Rectal smooth muscle tissue (tissue), 1 donor: ENCODE results near the gene BCAR3.

Source experiments
- H3K27ac ChIP-seq: one replicate; pipeline ENCODE4 v1.7.0; 2013; ENCODE audit warnings: low read depth, low read length, inconsistent platforms
- H3K27me3 ChIP-seq: one replicate; pipeline ENCODE4 v1.7.0; 2013; ENCODE audit warnings: low read length; ENCODE audit not compliant: control insufficient read depth, insufficient read depth
- H3K36me3 ChIP-seq: one replicate; pipeline ENCODE4 v1.7.0; 2013; ENCODE audit warnings: low read length; ENCODE audit not compliant: control insufficient read depth, insufficient read depth
- H3K4me1 ChIP-seq: one replicate; pipeline ENCODE4 v1.7.0; 2013; ENCODE audit warnings: low read length; ENCODE audit not compliant: control insufficient read depth, insufficient read depth
- H3K4me3 ChIP-seq: one replicate; pipeline ENCODE4 v1.7.0; 2013; ENCODE audit warnings: low read length
- H3K9ac ChIP-seq: one replicate; pipeline ENCODE4 v1.7.0; 2013; ENCODE audit warnings: low read length

Gene BCAR3

GRCh38 chr1:93609536-93609935, 72.1 kb downstream of the BCAR3 start:
- no peaks in the 10 kb centered on the region for H3K4me1 ChIP-seq
- H3K27ac ChIP-seq = no peak overlapping the region

GRCh38 chr1:93608187-93609109, 73.2 kb downstream of the BCAR3 start:
- no peaks in the 10 kb centered on the region for H3K27me3 ChIP-seq
- H3K27ac ChIP-seq = no peak overlapping the region
- H3K36me3 ChIP-seq = no peaks in the 10 kb centered on the region
- no peak overlapping the region for H3K4me3 ChIP-seq
- H3K9ac ChIP-seq = no peak overlapping the region
- H3K4me1 ChIP-seq = no peaks in the 10 kb centered on the region

More at GRCh38 chr1:93609536-93609935, 72.1 kb downstream of the BCAR3 start:
- H3K27me3 ChIP-seq = no peaks in the 10 kb centered on the region
- H3K36me3 ChIP-seq = no peaks in the 10 kb centered on the region
- H3K9ac ChIP-seq = no peak overlapping the region
- no peak overlapping the region for H3K4me3 ChIP-seq

GRCh38 chr1:93607814-93608186, 73.8 kb downstream of the BCAR3 start:
- Histone ChIP-seq H3K9ac (no peak overlapping the region), H3K27ac (no peak overlapping the region), H3K27me3 (no peaks in the 10 kb centered on the region), H3K36me3 (no peaks in the 10 kb centered on the region), H3K4me3 (no peak overlapping the region), H3K4me1 (no peaks in the 10 kb centered on the region)

- H3K27ac ChIP-seq = peak overlapping the region; percentile 15
- H3K27me3 ChIP-seq = no peaks in the 10 kb centered on the region
- H3K4me1 ChIP-seq = no peaks in the 10 kb centered on the region
- H3K36me3 ChIP-seq = no peaks in the 10 kb centered on the region
- H3K4me3 ChIP-seq = no peak overlapping the region
- no peak overlapping the region for H3K9ac ChIP-seq
Measured at GRCh38 chr1:93605812-93606512, 75.7 kb downstream of the BCAR3 start.

- H3K4me1 ChIP-seq = no peaks in the 10 kb centered on the region
- H3K27ac ChIP-seq = no peak overlapping the region
Measured at GRCh38 chr1:93605026-93605568, 76.5 kb downstream of the BCAR3 start.

GRCh38 chr1:93604411-93604810, 77.2 kb downstream of the BCAR3 start:
- no peak overlapping the region for H3K4me3 ChIP-seq
- no peaks in the 10 kb centered on the region for H3K4me1 ChIP-seq
- no peaks in the 10 kb centered on the region for H3K27me3 ChIP-seq
- H3K9ac ChIP-seq = no peak overlapping the region
- peaks cover 3% of the 10 kb centered on the region for H3K36me3 ChIP-seq
- no peak overlapping the region for H3K27ac ChIP-seq

More at GRCh38 chr1:93605026-93605568, 76.5 kb downstream of the BCAR3 start:
- Histone ChIP-seq H3K36me3 (peaks cover 3% of the 10 kb centered on the region), H3K4me3 (no peak overlapping the region), H3K9ac (no peak overlapping the region), H3K27me3 (no peaks in the 10 kb centered on the region)

GRCh38 chr1:93603601-93604000, 78.0 kb downstream of the BCAR3 start:
- Histone ChIP-seq H3K27me3 (no peaks in the 10 kb centered on the region), H3K9ac (no peak overlapping the region), H3K27ac (no peak overlapping the region), H3K36me3 (peaks cover 3% of the 10 kb centered on the region), H3K4me1 (peaks cover 2% of the 10 kb centered on the region), H3K4me3 (no peak overlapping the region)

GRCh38 chr1:93603106-93603505, 78.5 kb downstream of the BCAR3 start:
- Histone ChIP-seq H3K9ac (no peak overlapping the region), H3K4me1 (peaks cover 2% of the 10 kb centered on the region), H3K4me3 (no peak overlapping the region), H3K36me3 (peaks cover 3% of the 10 kb centered on the region), H3K27me3 (no peaks in the 10 kb centered on the region), H3K27ac (no peak overlapping the region)

GRCh38 chr1:93602101-93602500, 79.5 kb downstream of the BCAR3 start:
- no peak overlapping the region for H3K27ac ChIP-seq
- peaks cover 10% of the 10 kb centered on the region for H3K4me1 ChIP-seq
- H3K36me3 ChIP-seq = peaks cover 3% of the 10 kb centered on the region
- H3K9ac ChIP-seq = no peak overlapping the region
- no peaks in the 10 kb centered on the region for H3K27me3 ChIP-seq
- H3K4me3 ChIP-seq = no peak overlapping the region

- peaks cover 10% of the 10 kb centered on the region for H3K4me1 ChIP-seq
- H3K36me3 ChIP-seq = peaks cover 3% of the 10 kb centered on the region
- H3K27ac ChIP-seq = no peak overlapping the region
- H3K4me3 ChIP-seq = no peak overlapping the region
- H3K27me3 ChIP-seq = no peaks in the 10 kb centered on the region
- no peak overlapping the region for H3K9ac ChIP-seq
Measured at GRCh38 chr1:93601686-93602085, 80.0 kb downstream of the BCAR3 start.

GRCh38 chr1:93600663-93601062, 81.0 kb downstream of the BCAR3 start:
- Histone ChIP-seq H3K4me3 (no peak overlapping the region), H3K27me3 (no peaks in the 10 kb centered on the region), H3K9ac (no peak overlapping the region), H3K4me1 (peaks cover 11% of the 10 kb centered on the region), H3K36me3 (peaks cover 3% of the 10 kb centered on the region), H3K27ac (no peak overlapping the region)

- Histone ChIP-seq H3K27me3 (no peaks in the 10 kb centered on the region), H3K4me3 (no peak overlapping the region), H3K36me3 (peaks cover 3% of the 10 kb centered on the region), H3K4me1 (peaks cover 13% of the 10 kb centered on the region), H3K9ac (no peak overlapping the region), H3K27ac (no peak overlapping the region)
Measured at GRCh38 chr1:93599479-93599878, 82.2 kb downstream of the BCAR3 start.
